G401 (cell line): ENCODE results near the gene BORCS6. TPM values are rescaled to one million over a fixed set of nuclear protein-coding genes. Genes with fewer than 3 reads are reported as not detected.

Experiments
- DNase-seq: peaks from one replicate; pipeline ENCODE4 v3.0.0-alpha.2; 2015; ENCODE audit warnings: low spot score
- in situ Hi-C: cut with HindIII; loops from 2 replicates; pipeline ENCODE4 v1.10.0; 2016; ENCODE audit warnings: low sequenced_read_pairs, mixed read lengths
- total RNA-seq: library from RNA; depleted of rRNA; stranded (reverse); fragments of >200 nt; shearing (Covaris generic); gene quantifications from 2 replicates; pipeline ENCODE4 v1.2.3, GENCODE V29; 2014

The BORCS6 gene
- total RNA-seq, 1 experiment from 2014 or later: 25.6 TPM

DNA sequence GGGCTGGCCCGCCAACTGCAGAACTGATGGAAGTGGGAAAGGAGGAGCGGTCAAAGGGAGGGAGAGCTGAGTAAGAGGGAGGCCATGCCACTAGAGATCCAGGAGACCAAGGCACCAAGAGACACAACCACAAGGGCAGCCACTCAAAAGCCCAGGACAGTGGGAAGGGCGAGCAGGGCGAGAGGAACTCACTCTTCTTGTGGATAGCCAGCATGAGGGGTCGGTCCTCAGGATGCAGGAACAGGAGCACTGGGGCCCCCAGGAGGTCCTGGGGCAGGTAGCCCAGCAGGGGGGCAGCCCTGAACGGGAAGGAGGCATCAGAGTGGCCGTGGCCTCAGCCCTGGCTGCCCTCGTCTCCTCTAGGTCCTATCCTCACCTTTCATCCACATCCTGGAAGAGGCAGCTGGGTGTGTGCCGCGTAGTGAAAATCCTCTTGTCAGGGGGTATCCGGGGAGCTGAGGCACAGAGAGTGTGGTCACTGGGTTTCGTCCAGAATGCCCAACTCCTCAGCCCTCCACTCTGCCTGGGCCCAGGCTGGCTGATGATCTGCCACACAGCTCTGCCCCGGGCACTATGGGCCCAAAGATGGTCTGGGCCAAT is 42.1 kb downstream of the BORCS6 start:
- DNase-seq: no peak
- in situ Hi-C loops: no loop called here

DNA sequence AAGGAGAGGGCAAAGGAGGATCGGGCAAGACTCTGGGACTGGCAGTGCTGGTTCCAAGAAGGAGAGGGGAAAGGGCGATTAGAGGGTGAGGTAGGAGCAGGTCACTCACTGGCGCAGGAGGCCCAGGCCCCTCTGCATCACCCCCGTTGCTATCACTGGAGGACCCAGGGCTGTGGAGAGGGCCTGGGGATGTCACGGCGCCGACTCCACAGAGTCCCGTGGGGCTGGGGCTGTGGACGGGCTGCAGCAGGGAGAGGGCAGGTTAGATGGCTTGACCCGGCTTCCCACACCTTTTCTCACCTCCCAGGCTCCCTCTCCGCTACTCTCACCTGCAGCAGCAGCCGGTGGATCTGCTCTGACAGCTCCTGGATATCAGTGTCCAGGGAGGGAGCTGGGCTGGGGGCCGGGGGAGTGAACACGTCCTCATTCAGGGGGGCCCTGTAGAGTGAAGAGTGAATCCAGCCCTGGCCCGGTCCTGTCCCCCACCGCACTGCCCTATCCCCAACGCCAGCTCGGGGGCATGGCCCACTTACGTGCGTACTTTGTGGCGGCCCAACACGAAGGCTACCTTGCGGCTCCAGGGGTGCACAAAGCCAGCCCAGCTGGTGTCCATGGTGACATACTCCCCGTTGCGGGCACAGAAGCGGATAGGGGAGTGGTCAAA is 42.7 kb downstream of the BORCS6 start:
- in situ Hi-C loops: no loop called here
- DNase-seq: no peak

DNA sequence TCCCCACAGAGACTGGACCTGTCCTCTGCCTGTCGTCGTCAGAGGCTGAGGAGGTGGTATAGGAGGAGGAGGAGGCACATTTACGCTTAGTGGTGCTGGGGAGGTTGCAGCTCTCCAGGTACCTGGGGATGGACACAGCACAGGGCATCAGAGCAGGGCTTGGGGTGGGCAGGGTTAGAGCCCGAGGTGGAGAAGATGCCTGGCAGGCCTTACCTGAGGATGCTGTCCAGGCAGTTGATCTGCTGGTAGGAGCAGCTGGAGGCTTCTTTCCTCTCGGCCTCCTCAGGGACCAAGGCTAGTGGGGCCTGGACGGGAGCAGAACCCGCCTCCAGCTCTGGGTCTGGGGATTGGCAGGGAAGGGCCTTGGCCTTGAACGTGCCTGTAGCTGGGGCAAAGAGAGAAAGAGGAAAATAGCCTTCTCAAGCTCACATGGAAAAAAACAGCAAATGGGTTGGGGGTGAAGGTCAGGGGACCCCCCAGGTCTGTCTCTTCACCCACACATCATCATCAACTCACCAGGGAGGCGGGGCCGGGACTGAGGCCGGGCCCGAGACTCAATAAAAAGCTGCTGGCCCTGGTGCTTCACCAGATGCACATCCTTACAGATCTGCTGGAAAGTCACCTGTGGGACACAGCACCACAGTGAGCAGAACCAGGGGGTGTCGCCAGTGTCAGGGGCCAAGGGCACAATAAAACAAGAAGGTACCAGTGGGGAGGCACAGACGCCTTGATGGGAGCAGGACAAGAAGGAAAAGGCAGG is 43.4 kb downstream of the BORCS6 start:
- DNase-seq: no peak
- in situ Hi-C loops: no loop called here

DNA sequence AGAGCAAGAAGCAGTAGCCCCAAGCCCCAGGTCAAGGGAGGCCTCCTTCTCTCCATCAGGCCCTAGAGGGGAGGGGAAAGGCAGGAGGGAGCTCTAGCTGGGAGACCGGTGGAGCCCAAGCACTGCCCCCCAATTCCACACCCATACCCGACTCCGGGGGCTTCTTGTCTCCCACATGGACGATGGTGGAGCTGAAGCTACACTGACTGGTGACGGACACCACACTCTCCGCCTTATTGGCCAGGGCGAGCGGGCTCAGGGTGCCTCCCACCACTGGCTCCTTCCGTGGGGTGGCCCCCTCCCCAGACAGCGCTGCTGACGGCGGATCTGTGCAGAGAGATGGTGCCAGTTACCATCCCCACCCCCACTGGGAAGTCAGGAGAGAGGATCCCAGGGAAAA is 44.2 kb downstream of the BORCS6 start:
- in situ Hi-C loops: no loop called here
- no peak for DNase-seq

DNA sequence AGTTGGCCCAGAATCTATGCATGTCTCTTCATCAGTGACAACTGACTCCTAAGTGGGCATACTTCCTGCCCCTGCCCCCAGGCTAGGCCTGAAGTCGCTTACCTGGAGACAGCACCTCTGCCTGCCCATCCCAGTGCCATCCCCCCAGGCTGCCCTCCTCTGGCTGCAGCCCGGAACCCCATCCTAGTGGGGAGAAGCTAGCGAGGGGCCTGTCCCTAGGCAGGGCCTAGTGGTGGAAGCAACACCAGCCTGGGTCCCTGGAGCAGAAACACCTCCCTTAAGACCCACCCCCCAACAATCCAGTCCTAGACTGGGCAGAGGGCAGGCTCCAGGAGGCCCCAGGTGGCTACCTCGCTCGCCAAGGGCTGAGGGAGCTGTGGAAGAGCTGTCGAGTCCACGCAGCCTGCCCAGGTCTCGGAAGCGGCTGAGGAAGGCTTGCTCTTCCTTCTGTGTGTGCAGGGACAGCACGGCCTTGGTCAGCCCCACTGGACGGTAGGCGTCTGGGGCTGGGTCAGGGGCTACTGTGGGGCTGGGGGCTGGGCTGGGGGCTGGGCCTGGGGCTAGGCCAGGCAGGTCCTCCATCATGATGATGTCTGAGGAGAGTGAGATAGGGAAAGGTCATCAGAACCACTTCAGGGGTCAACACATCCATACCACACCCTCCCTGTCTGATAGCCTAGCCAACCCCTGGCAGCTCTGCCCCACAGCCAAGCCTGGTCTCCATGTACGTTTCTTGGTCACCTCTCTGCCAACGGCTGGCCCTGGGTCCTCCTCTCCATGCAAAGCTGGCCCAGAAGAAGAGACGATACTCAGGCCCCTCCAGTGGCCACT is 45.4 kb downstream of the BORCS6 start:
- DNase-seq: no peak
- in situ Hi-C loops: no loop called here

DNA sequence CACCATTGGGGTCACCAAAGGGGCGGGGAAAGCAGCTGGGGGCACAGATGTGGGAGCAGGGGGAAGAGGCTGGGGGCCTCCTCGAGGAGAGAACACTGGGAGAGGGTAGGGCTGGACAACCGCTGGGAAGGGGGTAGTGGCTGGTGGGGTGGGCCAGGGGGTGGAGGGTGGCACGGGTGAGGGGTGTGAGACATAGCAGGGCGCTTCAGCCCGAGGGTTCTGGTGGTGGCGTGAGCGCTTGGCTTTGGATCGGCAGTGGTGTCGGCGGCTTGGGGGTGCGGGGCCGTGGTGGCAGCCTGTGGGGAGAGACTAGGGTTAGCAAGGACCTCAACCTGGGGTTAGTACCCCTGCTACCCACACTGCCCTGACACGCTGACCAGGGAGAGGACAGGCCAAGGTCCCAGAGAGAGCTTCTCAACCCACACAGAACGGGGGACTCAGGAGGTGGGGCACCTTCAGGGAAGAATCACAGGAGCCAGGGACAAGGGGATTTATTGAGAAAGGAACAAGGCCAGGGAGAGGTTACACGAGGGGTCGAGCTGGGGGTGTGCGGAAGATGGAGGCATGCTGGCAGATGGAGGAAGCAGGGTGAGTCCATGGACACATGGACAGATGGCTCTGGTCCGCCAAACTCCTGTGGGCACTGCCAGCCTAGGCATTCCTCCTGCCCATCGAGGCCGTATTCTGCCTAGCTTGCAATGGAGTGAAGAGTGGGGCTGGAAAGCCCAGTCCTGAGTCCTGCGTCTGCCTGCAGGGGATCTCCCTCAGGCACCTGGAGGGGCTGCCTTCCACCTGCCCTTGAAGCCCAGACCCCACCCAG is 46.2 kb downstream of the BORCS6 start:
- in situ Hi-C loops: no loop called here

DNA sequence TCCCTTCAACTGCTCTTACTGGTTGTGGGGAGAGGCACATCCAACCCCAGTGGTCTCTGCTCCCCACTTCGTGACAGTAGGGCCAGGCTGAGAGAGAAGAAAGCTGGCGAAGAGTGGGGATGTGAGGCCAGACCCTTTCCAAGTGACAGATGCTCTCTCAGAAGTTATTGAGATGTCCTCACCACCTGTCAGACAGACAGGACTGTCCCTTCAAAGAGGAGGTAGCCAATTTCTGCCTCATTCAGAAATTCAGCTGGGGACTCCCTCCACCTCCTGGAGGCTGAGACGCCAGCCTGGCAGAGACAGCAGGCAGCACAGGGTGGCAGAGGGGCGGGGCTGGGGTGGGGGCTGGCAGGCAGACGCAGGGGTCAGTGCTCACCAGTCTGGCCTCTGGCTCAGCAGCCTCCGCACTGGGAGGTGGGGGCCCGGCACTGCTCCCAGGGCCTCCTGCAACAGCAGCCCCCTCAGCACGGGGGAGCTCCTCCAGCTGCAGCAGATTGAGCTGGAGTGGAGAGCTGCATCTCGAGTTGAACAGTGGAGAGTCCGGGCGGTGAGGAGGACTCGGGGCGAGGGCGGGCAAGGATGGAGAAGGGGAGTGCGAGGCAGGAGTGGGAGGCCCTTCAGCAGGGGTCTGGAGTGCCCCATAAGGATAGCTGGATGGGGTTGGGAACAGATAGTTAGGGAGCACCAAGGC is 46.9 kb downstream of the BORCS6 start:
- DNase-seq: no peak
- in situ Hi-C loops: no loop called here

More for the DNA sequence above, 46.2 kb downstream of the BORCS6 start:
- no peak for DNase-seq

DNA sequence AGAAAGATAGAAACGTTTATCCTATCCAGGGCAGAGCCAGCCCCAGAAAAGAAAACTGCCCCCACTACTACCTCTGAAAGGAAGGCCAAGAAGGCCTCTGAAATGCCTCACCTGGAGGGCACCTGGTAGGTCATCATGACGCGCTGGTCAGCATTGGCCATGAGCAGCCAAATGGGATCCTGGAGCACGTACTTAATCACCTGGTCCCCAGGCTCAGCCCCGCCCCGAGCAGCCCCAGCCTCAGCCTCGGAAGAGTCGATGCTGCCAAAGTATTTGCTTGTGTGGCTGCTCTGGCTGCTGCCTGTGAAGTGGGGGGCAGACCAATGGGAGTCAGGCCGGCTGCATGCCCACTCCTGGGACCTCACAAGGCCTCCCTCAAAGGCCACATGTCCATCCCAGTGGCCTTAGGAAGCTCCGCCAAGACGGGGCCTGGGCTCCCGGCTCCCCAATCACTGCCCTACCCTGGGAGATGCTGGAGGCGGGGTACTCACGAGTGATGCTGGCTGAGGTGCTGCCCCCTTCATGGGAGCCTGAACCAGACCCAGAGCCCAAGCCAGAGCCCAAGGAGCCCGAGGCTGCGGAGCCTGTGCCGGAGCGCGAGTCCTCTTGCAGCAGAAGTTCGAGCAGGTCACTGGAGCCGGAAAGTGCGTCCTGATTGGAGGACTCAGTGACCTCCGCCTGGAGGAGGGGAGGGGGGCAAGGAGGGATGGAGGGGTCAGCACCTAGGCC is 47.7 kb downstream of the BORCS6 start:
- no peak for DNase-seq
- in situ Hi-C loops: no loop called here

DNA sequence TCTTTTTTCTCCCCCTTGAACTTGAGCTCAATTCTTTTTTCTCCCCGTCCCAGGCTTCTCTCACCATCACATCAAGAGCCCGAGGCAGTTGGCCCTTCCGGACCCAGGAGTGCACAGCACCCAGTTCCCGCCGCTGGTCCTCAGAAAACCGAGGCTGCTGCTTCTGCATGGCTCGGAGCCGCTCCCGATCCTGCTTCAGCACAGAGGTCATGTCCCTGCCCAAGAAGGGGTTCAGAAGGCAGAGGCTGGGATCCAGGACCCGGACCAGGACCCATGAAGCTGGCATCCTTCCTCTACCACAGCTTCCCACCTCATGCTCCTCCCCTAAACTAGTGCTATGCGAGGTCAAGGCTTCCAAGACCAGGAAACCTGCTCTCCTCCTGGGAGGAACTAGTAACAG is 48.2 kb downstream of the BORCS6 start:
- no peak for DNase-seq
- in situ Hi-C loops: no loop called here

DNA sequence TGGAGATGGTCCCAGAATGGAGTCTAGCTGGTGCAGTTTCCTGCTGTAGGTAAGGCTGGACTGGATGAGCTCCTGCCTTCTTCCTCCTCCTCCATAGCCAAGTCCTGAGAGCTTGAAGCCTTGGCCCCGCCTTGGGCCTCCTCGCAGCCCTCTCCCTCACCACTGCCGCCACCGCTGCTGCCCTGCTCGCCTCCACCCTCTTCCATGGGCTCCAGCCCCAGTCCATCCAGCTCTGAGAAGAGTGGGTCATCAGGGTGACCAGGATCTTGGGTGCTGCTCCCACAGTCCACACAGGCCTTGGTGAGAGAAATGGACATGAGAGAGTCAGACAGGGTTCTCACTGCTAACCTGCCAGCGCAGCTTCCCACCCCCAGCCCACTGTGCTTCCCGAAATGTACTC is 48.9 kb downstream of the BORCS6 start:
- in situ Hi-C loops: no loop called here
- DNase-seq: no peak

DNA sequence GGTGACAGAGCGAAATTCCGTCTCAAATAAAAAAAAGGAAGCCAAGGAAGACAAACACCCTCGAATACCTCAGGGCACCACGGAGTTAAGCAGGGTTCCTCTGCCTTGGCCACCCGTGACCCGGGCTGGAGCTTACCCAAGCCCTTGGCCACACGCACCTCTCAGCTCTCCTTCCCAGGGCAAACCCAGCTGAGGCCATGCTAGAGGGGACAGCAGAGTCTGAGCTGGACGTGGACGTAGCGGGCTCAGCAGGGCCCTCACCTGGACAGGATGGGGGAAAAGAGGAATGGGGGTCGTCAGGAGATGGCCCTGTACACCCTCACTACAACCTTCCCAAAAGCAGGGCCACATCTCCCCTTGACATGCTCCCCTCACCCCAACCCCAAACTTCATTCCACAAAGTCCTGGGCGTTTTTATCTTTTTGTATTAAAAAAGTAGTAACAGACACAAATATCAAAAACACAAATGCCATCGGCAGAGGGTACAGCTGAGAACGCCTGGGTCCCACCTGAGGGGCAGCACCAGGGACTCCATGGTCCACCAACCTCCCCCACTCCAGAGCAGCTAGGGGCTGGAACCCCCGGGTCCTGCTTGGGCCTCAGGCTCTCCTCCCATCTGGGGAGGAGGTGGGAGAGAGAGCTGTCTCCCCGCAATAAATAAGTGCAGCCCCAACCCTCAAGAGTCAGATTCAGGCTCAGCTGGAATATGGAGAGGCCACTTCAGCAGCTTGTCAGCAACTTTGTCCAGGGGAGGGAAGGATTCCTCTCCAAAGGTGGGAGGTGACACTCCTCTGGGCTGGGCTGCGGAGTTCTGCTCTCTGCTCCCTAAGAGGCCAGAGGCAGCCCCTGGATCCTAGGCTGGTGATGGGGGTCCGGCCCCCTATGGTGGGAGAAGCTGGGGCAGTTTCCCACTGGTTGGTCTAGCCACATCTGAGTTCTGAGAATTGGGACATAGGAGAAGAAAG is 49.6 kb downstream of the BORCS6 start:
- DNase-seq: no peak
- in situ Hi-C loops: no loop called here

DNA sequence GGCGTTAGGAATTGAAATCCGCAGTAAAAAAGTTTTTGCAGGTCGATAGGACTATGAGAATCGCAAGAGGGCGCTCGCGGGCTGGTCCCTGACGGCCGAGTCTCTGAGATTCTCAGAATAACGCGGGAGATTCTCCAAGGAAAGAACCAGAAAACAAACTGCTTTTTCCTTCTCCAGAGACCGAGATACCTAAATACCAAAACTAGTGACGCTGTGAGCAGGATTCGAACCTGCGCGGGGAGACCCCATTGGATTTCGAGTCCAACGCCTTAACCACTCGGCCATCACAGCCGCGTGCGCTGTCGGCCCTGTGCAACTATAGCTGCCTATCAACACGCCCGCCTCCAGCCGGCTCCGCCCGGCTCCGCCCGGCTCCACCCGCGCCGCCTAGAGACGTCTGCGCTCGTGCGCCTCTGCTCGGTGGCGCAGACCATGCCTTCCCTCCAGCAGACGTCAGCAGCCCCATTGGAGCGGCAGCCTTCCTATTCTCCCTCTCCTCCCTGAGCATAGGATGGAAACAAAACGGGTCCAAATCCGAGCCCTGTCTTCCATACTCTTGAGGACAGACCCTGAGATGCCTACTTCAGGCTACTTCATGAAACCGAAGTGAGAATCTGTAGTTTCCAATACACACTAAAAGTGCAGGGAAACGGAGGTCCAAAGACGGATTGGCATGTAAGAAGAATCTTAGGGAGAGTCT is 51.2 kb downstream of the BORCS6 start:
- in situ Hi-C loops: no loop called here
- DNase-seq: peak; percentile 95

DNA sequence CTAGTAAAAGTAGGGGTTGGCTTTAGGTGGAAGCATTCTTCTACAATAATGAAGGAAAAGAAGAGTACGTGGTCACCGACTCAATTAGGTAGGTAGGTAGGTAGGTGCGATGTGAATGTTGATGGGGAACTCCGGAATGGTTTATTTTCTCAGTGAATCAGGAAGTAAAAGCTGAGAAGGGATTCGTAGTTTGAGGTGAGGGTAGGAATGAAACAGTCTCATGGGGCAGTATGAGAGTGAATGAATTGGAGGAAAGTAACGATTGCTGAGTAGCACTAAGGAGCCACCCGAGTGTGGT is 51.7 kb downstream of the BORCS6 start:
- in situ Hi-C loops: no loop called here
- no peak for DNase-seq
